NCI-H526 (cell line): ENCODE measurements around the gene TRPM5.

Experiments used
- DNase-seq, 2 experiments: peaks; one replicate each; lab custom pipeline; 2025; lab: John Stamatoyannopoulos, UW

TRPM5 gene

GRCh38 chr11:2458321-2458720 lies 14.0 kb upstream of the TRPM5 start:
- DNase-seq: no peak

GRCh38 chr11:2453436-2453835 lies 9.1 kb upstream of the TRPM5 start:
- DNase-seq: no peak

- no peak for DNase-seq
Measured at GRCh38 chr11:2452321-2453012, 8.2 kb upstream of the TRPM5 start.

GRCh38 chr11:2451916-2452315 lies 7.6 kb upstream of the TRPM5 start:
- DNase-seq: no peak

- DNase-seq: no peak
Measured at GRCh38 chr11:2451336-2451735, 7.0 kb upstream of the TRPM5 start.

- no peak for DNase-seq
Measured at GRCh38 chr11:2450321-2451041, 6.2 kb upstream of the TRPM5 start.

- DNase-seq: no peak
Measured at GRCh38 chr11:2449548-2450320, 5.4 kb upstream of the TRPM5 start.

GRCh38 chr11:2448661-2449547 lies 4.6 kb upstream of the TRPM5 start:
- no peak for DNase-seq

- DNase-seq: no peak
Measured at GRCh38 chr11:2447951-2448650, 3.8 kb upstream of the TRPM5 start.

- DNase-seq: no peak
Measured at GRCh38 chr11:2447253-2447950, 3.1 kb upstream of the TRPM5 start.

GRCh38 chr11:2446590-2447252 lies 2.4 kb upstream of the TRPM5 start:
- DNase-seq: no peak

GRCh38 chr11:2445746-2446551 lies 1.6 kb upstream of the TRPM5 start:
- peak in 1 of 2 experiments; percentile 75 for DNase-seq

GRCh38 chr11:2444821-2445745 lies 769 bp upstream of the TRPM5 start, which contains the start of gene KCNQ1:
Gene KCNQ1 (plus strand): TSS chr11:2445008. CDS start chr11:2445099, 91 bp downstream.
- peak in 1 of 2 experiments; percentile 92 for DNase-seq

GRCh38 chr11:2443406-2443805 lies 908 bp downstream of the TRPM5 start:
- no peak for DNase-seq

- peak; percentile 46 to 49 for DNase-seq
Measured at GRCh38 chr11:2442589-2442988, 1.7 kb downstream of the TRPM5 start.

GRCh38 chr11:2441171-2441570 lies 3.1 kb downstream of the TRPM5 start:
- DNase-seq: no peak

GRCh38 chr11:2440646-2441045 lies 3.7 kb downstream of the TRPM5 start:
- no peak for DNase-seq

- DNase-seq: no peak
Measured at GRCh38 chr11:2439820-2440219, 4.5 kb downstream of the TRPM5 start.
